Measurements from ENCODE around the gene CDK5RAP1. TPM values are rescaled to one million over a fixed set of nuclear protein-coding genes. Genes with fewer than 3 reads are reported as not detected.

The CDK5RAP1 gene
- total and polyA plus RNA-seq, 2 donors (not counting 3 experiments of a cell fraction or from before 2014, with no cell fraction given) = 30.8 to 36.5 TPM

DNA sequence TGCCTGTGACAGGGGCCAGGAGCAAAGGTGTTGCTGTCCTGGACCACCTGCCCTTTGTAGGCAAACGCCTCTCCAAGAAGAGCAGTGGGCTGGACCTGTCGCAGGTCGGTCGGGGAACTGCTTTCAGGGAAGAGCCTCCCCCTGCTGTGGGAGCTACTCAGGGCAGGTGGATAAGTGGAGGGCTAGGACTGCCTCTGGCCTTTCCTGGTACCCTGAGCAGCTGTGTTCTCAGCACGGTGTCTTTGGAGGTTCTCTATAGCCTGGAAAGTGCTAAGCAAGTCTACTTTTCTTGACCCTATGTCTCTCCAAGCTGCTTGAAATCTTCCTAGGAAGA is 83.3 kb downstream of the CDK5RAP1 start:
- Histone ChIP-seq H2AFZ (ENCODE audit: low read depth, low read length) (no peak overlapping the region), H3K4me3 (replicated peaks in 1 of 3; ENCODE audit: insufficient read depth in 1 of 3, low read depth in 1 of 3, low read length in 3 of 3) (no peak overlapping the region), H3K4me2 (ENCODE audit: insufficient read depth, low read length) (no peak overlapping the region), H4K20me1 (replicated peaks; ENCODE audit: control insufficient read depth, extremely low read depth, insufficient read depth, low read length) (no peaks in the 10 kb centered on the region), H3K9me1 (replicated peaks; ENCODE audit: control insufficient read depth, extremely low read depth, insufficient read depth, low read length) (no peaks in the 10 kb centered on the region), H3K4me1 (ENCODE audit: control insufficient read depth, extremely low read depth, insufficient read depth, low read length) (no peaks in the 10 kb centered on the region), H3K9ac (replicated peaks; ENCODE audit: extremely low read depth, insufficient read depth, low read length) (no peak overlapping the region), H3K36me3 (ENCODE audit: control insufficient read depth in 2 of 2, extremely low read depth in 1 of 2, insufficient read depth in 2 of 2, low read length in 2 of 2) (no peaks in the 10 kb centered on the region), H3K79me2 (ENCODE audit: control insufficient read depth, insufficient read depth, low read length) (no peaks in the 10 kb centered on the region), H3K9me3 (replicated peaks; ENCODE audit: control insufficient read depth, insufficient read depth, low read length) (no peaks in the 10 kb centered on the region), H3K27me3 (ENCODE audit: control insufficient read depth in 2 of 2, insufficient read depth in 2 of 2, low read length in 2 of 2) (peaks cover 3 to 5% of the 10 kb centered on the region in 2 experiments), H3K27ac (ENCODE audit: insufficient read depth, low read depth, low read length) (no peak overlapping the region)
- DNase-seq (ENCODE audit: low read depth, low spot score) (no peak), FAIRE-seq (no peak)
- ChIA-PET CTCF (no interaction called here), POLR2A (no interaction called here)
- dilution Hi-C loops (cut with MboI; ENCODE audit: extremely low pct_ligation_motif_present, low sequenced_read_pairs) = no loop called here
- intact Hi-C loops (cut with micrococcal nuclease) = no loop called here
- no TSS peak for BruUV-seq (replicated peaks)
- TF ChIP-seq, protein P1, sequence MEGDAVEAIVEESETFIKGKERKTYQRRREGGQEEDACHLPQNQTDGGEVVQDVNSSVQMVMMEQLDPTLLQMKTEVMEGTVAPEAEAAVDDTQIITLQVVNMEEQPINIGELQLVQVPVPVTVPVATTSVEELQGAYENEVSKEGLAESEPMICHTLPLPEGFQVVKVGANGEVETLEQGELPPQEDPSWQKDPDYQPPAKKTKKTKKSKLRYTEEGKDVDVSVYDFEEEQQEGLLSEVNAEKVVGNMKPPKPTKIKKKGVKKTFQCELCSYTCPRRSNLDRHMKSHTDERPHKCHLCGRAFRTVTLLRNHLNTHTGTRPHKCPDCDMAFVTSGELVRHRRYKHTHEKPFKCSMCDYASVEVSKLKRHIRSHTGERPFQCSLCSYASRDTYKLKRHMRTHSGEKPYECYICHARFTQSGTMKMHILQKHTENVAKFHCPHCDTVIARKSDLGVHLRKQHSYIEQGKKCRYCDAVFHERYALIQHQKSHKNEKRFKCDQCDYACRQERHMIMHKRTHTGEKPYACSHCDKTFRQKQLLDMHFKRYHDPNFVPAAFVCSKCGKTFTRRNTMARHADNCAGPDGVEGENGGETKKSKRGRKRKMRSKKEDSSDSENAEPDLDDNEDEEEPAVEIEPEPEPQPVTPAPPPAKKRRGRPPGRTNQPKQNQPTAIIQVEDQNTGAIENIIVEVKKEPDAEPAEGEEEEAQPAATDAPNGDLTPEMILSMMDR (IDR thresholded peaks at IDR 0.05; ENCODE audit: extremely low read depth in 1 of 2, insufficient read depth in 1 of 2, low read depth in 1 of 2, low read length in 2 of 2) = no peak
- TF ChIP-seq EZH2 (IDR thresholded peaks at IDR 0.05; ENCODE audit: borderline replicate concordance, low read depth, low read length, severe bottlenecking) (no peak), MYC (IDR thresholded peaks at IDR 0.05; ENCODE audit: low read depth, low read length) (no peak), GATA2 (IDR thresholded peaks at IDR 0.05; ENCODE audit: insufficient read depth, insufficient read length, low read depth, low read length) (no peak), POLR2A (IDR thresholded peaks at IDR 0.05; ENCODE audit: low read depth, low read length) (no peak), JUN (IDR thresholded peaks at IDR 0.05; ENCODE audit: borderline replicate concordance, insufficient read depth, insufficient read length, low read depth) (no peak), POLR2AphosphoS5 (IDR thresholded peaks at IDR 0.05; ENCODE audit: insufficient read depth, low read depth, low read length) (no peak), FOS (IDR thresholded peaks at IDR 0.05; ENCODE audit: borderline replicate concordance, insufficient read depth, low read length) (no peak)
- TF ChIP-seq, protein P2, sequence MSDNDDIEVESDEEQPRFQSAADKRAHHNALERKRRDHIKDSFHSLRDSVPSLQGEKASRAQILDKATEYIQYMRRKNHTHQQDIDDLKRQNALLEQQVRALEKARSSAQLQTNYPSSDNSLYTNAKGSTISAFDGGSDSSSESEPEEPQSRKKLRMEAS (IDR thresholded peaks at IDR 0.05; ENCODE audit: insufficient read depth, insufficient read length) = no peak

Data from endothelial cell of umbilical vein (primary cell).